Trophoblast cell (in vitro differentiated cells and primary cell): ENCODE measurements around the gene ASPG.

Experiments used
- DNase-seq, 2 donors: peaks; one replicate each; pipeline ENCODE4 v3.0.0-alpha.2; 2016
- H2AFZ ChIP-seq: 2 replicates; pipeline ENCODE4 v1.6.1; 2013; ENCODE audit warnings: low read length, moderate library complexity, mild to moderate bottlenecking; ENCODE audit not compliant: insufficient read depth, poor library complexity
- H2AK5ac ChIP-seq: 2 replicates; pipeline ENCODE4 v1.6.1; 2013; ENCODE audit warnings: mild to moderate bottlenecking, low read length
- H2BK120ac ChIP-seq: 2 replicates; pipeline ENCODE4 v1.6.1; 2013; ENCODE audit warnings: low read length, mild to moderate bottlenecking, moderate library complexity; ENCODE audit not compliant: insufficient read depth, poor library complexity
- H2BK12ac ChIP-seq: 2 replicates; pipeline ENCODE4 v1.6.1; 2013; ENCODE audit warnings: mild to moderate bottlenecking, low read length, moderate library complexity
- H2BK5ac ChIP-seq: 2 replicates; pipeline ENCODE4 v1.6.1; 2013; ENCODE audit warnings: low read length, low read depth, moderate library complexity, mild to moderate bottlenecking; ENCODE audit not compliant: poor library complexity
- H3K14ac ChIP-seq: 2 replicates; pipeline ENCODE4 v1.6.1; 2013; ENCODE audit warnings: mild to moderate bottlenecking, low read length
- H3K18ac ChIP-seq: 2 replicates; pipeline ENCODE4 v1.6.1; 2013; ENCODE audit warnings: mild to moderate bottlenecking, low read length
- H3K23ac ChIP-seq: 2 replicates; pipeline ENCODE4 v1.6.1; 2013; ENCODE audit warnings: low read length
- H3K27ac ChIP-seq: 2 replicates; pipeline ENCODE4 v1.5.1; 2013; ENCODE audit warnings: low read depth, mild to moderate bottlenecking, inconsistent platforms, low read length, moderate library complexity
- H3K27me3 ChIP-seq: 2 replicates; pipeline ENCODE4 v1.6.1; 2013; ENCODE audit warnings: inconsistent platforms, mild to moderate bottlenecking, low read length, moderate library complexity; ENCODE audit not compliant: insufficient read depth
- H3K36me3 ChIP-seq, 2 experiments: 1 replicate in 1 of 2; 2 replicates in 1 of 2; pipeline ENCODE4 v1.6.1; 2013; ENCODE audit warnings: low read length in 2 of 2, mild to moderate bottlenecking in 2 of 2, moderate library complexity in 1 of 2; ENCODE audit not compliant: insufficient read depth in 2 of 2, control insufficient read depth in 1 of 2
- H3K4ac ChIP-seq: 2 replicates; pipeline ENCODE4 v1.6.1; 2013; ENCODE audit warnings: low read depth, mild to moderate bottlenecking, low read length, moderate library complexity
- H3K4me1 ChIP-seq, 2 experiments: 1 replicate in 1 of 2; 2 replicates in 1 of 2; pipeline ENCODE4 v1.6.1; 2013; ENCODE audit warnings: low read length in 2 of 2, mild to moderate bottlenecking in 2 of 2, moderate library complexity in 1 of 2; ENCODE audit not compliant: insufficient read depth in 2 of 2, control insufficient read depth in 1 of 2
- H3K4me2 ChIP-seq: 2 replicates; pipeline ENCODE4 v1.6.1; 2013; ENCODE audit warnings: inconsistent platforms, mild to moderate bottlenecking, low read length, moderate library complexity
- H3K4me3 ChIP-seq: 2 replicates; pipeline ENCODE4 v1.5.1; 2013; ENCODE audit warnings: mild to moderate bottlenecking, low read depth, low read length, inconsistent platforms
- H3K79me1 ChIP-seq: one replicate; pipeline ENCODE4 v1.6.1; 2013; ENCODE audit warnings: low read length
- H3K79me2 ChIP-seq: 2 replicates; pipeline ENCODE4 v1.6.1; 2013; ENCODE audit warnings: low read length, mild to moderate bottlenecking; ENCODE audit not compliant: control insufficient read depth, insufficient read depth, poor library complexity
- H3K9ac ChIP-seq: 2 replicates; pipeline ENCODE4 v1.6.1; 2013; ENCODE audit warnings: mild to moderate bottlenecking, low read length
- H3K9me3 ChIP-seq: 2 replicates; pipeline ENCODE4 v1.6.1; 2013; ENCODE audit warnings: low read depth, mild to moderate bottlenecking, control low read depth, inconsistent platforms, low read length; ENCODE audit not compliant: insufficient read depth
- H4K12ac ChIP-seq: 2 replicates; pipeline ENCODE4 v1.6.1; 2013; ENCODE audit warnings: low read depth, mild to moderate bottlenecking, low read length, moderate library complexity
- H4K8ac ChIP-seq: 2 replicates; pipeline ENCODE4 v1.6.1; 2013; ENCODE audit warnings: low read depth, mild to moderate bottlenecking, low read length, moderate library complexity
- H4K91ac ChIP-seq: one replicate; pipeline ENCODE4 v1.6.1; 2013; ENCODE audit warnings: low read depth, mild to moderate bottlenecking, low read length, moderate library complexity
- WGBS: extraction: QIAGEN DNeasy Blood & Tissue Kit; methylation state at CpG from one replicate; pipeline ENCODE4 v1.1.7; 2013; ENCODE audit warnings: missing lambda C conversion rate; ENCODE audit not compliant: insufficient read length, insufficient coverage; ENCODE audit errors: extremely low coverage; 5-methylcytosine and 5-hydroxymethylcytosine counted together

ASPG gene

GRCh38 chr14:104102282-104102914 is 16.9 kb downstream of the ASPG start:
- Histone ChIP-seq H3K27ac (no peak overlapping the region), H3K18ac (no peak overlapping the region), H3K23ac (no peak overlapping the region), H2BK12ac (no peak overlapping the region), H3K4me3 (no peak overlapping the region), H3K79me2 (no peaks in the 10 kb centered on the region), H3K4me1 (no peaks in the 10 kb centered on the region), H3K27me3 (no peaks in the 10 kb centered on the region), H2BK5ac (no peak overlapping the region), H2BK120ac (no peak overlapping the region), H3K79me1 (no peaks in the 10 kb centered on the region), H3K4ac (no peak overlapping the region), H4K8ac (no peak overlapping the region), H2AK5ac (no peak overlapping the region), H3K9ac (no peak overlapping the region), H3K9me3 (no peaks in the 10 kb centered on the region), H3K14ac (no peak overlapping the region), H4K91ac (no peak overlapping the region), H3K36me3 (no peaks in the 10 kb centered on the region), H2AFZ (no peak overlapping the region), H4K12ac (no peak overlapping the region), H3K4me2 (no peak overlapping the region)
- no peak for DNase-seq
- no CpG with 5 or more reads among the region's 16 CpGs for WGBS

- Histone ChIP-seq H3K9me3 (no peaks in the 10 kb centered on the region), H3K18ac (no peak overlapping the region), H3K4me3 (no peak overlapping the region), H2AK5ac (no peak overlapping the region), H3K36me3 (no peaks in the 10 kb centered on the region), H3K79me1 (no peaks in the 10 kb centered on the region), H3K27me3 (no peaks in the 10 kb centered on the region), H2BK12ac (no peak overlapping the region), H3K9ac (no peak overlapping the region), H4K12ac (no peak overlapping the region), H2BK120ac (no peak overlapping the region), H4K8ac (no peak overlapping the region), H4K91ac (no peak overlapping the region), H3K4ac (no peak overlapping the region), H3K27ac (no peak overlapping the region), H3K4me2 (no peak overlapping the region), H2AFZ (no peak overlapping the region), H2BK5ac (no peak overlapping the region), H3K4me1 (no peaks in the 10 kb centered on the region), H3K79me2 (no peaks in the 10 kb centered on the region), H3K23ac (no peak overlapping the region), H3K14ac (no peak overlapping the region)
- DNase-seq, result no peak
- no CpG with 5 or more reads among the region's 26 CpGs for WGBS
Measured at GRCh38 chr14:104103061-104103445, 17.6 kb downstream of the ASPG start.

GRCh38 chr14:104103446-104104075 is 18.1 kb downstream of the ASPG start:
- no peaks in the 10 kb centered on the region for H3K79me1 ChIP-seq
- H3K4me2 ChIP-seq, result no peak overlapping the region
- no peak overlapping the region for H3K18ac ChIP-seq
- no CpG with 5 or more reads among the region's 23 CpGs for WGBS
- H4K8ac ChIP-seq, result no peak overlapping the region
- no peaks in the 10 kb centered on the region for H3K9me3 ChIP-seq
- no peak overlapping the region for H2BK12ac ChIP-seq
- H2AK5ac ChIP-seq, result no peak overlapping the region
- H3K23ac ChIP-seq, result no peak overlapping the region
- no peaks in the 10 kb centered on the region for H3K27me3 ChIP-seq
- H3K9ac ChIP-seq, result no peak overlapping the region
- peaks cover under 1 to 3% of the 10 kb centered on the region in 2 experiments for H3K4me1 ChIP-seq
- no peak overlapping the region for H3K27ac ChIP-seq
- no peak overlapping the region for H3K4me3 ChIP-seq
- DNase-seq, result no peak
- no peak overlapping the region for H2BK5ac ChIP-seq
- H2AFZ ChIP-seq, result no peak overlapping the region
- H3K4ac ChIP-seq, result no peak overlapping the region
- H3K14ac ChIP-seq, result no peak overlapping the region
- no peaks in the 10 kb centered on the region for H3K79me2 ChIP-seq
- no peak overlapping the region for H4K12ac ChIP-seq
- H2BK120ac ChIP-seq, result no peak overlapping the region
- H4K91ac ChIP-seq, result no peak overlapping the region
- no peaks in the 10 kb centered on the region for H3K36me3 ChIP-seq

- Histone ChIP-seq H3K27ac (no peak overlapping the region), H3K4me3 (no peak overlapping the region), H3K4ac (no peak overlapping the region), H4K12ac (no peak overlapping the region), H3K27me3 (no peaks in the 10 kb centered on the region), H2AFZ (no peak overlapping the region), H3K9ac (no peak overlapping the region), H4K91ac (no peak overlapping the region), H2AK5ac (no peak overlapping the region), H3K18ac (no peak overlapping the region), H4K8ac (no peak overlapping the region), H3K14ac (no peak overlapping the region), H3K79me1 (no peaks in the 10 kb centered on the region), H3K23ac (no peak overlapping the region), H3K79me2 (no peaks in the 10 kb centered on the region), H3K9me3 (no peaks in the 10 kb centered on the region), H3K36me3 (no peaks in the 10 kb centered on the region), H2BK5ac (no peak overlapping the region), H2BK120ac (no peak overlapping the region), H2BK12ac (no peak overlapping the region), H3K4me1 (peaks cover 5 to 6% of the 10 kb centered on the region in 2 experiments), H3K4me2 (no peak overlapping the region)
- WGBS, result no CpG with 5 or more reads among the region's 35 CpGs
- no peak for DNase-seq
Measured at GRCh38 chr14:104104076-104104901, 18.8 kb downstream of the ASPG start.
